Fibroblast of lung (primary cell): ENCODE data around the gene IL18RAP. TPM values are rescaled to one million over a fixed set of nuclear protein-coding genes. Genes with fewer than 3 reads are reported as not detected.

ENCODE experiments used
- DNase-seq, 2 donors: peaks; one replicate each; pipeline versions ENCODE4 v3.0.0 to v3.0.0-alpha.2; 2010; ENCODE audit warnings: low read depth in 2 of 2
- H2AFZ ChIP-seq: 2 replicates; pipeline ENCODE4 v1.5.1; 2012; ENCODE audit warnings: low read length, control low read depth, inconsistent platforms
- H3K27ac ChIP-seq: 2 replicates; pipeline ENCODE4 v1.5.1; 2011; ENCODE audit warnings: low read length, control low read depth; ENCODE audit not compliant: insufficient read depth
- H3K27me3 ChIP-seq: 2 replicates; pipeline ENCODE4 v1.5.1; 2011; ENCODE audit warnings: mild to moderate bottlenecking, low read length; ENCODE audit not compliant: control insufficient read depth, insufficient read depth
- H3K36me3 ChIP-seq: 2 replicates; pipeline ENCODE4 v1.5.1; 2011; ENCODE audit warnings: low read length; ENCODE audit not compliant: control insufficient read depth, insufficient read depth
- H3K4me1 ChIP-seq: 2 replicates; pipeline ENCODE4 v1.5.1; 2011; ENCODE audit warnings: low read length; ENCODE audit not compliant: control insufficient read depth, insufficient read depth; ENCODE audit errors: extremely low read depth
- H3K4me2 ChIP-seq: 2 replicates; pipeline ENCODE4 v1.5.1; 2011; ENCODE audit warnings: low read length, control low read depth; ENCODE audit not compliant: insufficient read depth; ENCODE audit errors: extremely low read depth
- H3K4me3 ChIP-seq, 4 experiments: fragments of 200-600 bp in 1 of 4; sonication (generic) in 1 of 4; replicated peaks in 1 of 4; 2 replicates each; pipeline ENCODE4 v1.5.1; 2011 to 2016; ENCODE audit warnings: low read length in 4 of 4, low read depth in 3 of 4, mild to moderate bottlenecking in 3 of 4, control low read depth in 2 of 4, inconsistent platforms in 1 of 4, mixed read lengths in 1 of 4; ENCODE audit not compliant: insufficient read depth in 1 of 4; ENCODE audit errors: control extremely low read depth in 1 of 4
- H3K79me2 ChIP-seq: 2 replicates; pipeline ENCODE4 v1.5.1; 2012; ENCODE audit warnings: mild to moderate bottlenecking, low read length, inconsistent platforms; ENCODE audit not compliant: control insufficient read depth, insufficient read depth
- H3K9ac ChIP-seq: 2 replicates; pipeline ENCODE4 v1.5.1; 2011; ENCODE audit warnings: mild to moderate bottlenecking, low read length, control low read depth; ENCODE audit not compliant: insufficient read depth
- H3K9me3 ChIP-seq: 2 replicates; pipeline ENCODE4 v1.5.1; 2012; ENCODE audit warnings: low read depth, low read length; ENCODE audit not compliant: control insufficient read depth, insufficient read depth
- H4K20me1 ChIP-seq: 2 replicates; pipeline ENCODE4 v1.5.1; 2011; ENCODE audit warnings: low read length; ENCODE audit not compliant: control insufficient read depth, insufficient read depth; ENCODE audit errors: extremely low read depth
- CTCF ChIP-seq, 2 donors: IDR thresholded peaks in 1 of 2; conservative IDR thresholded peaks in 1 of 2; 1 replicate in 1 of 2; 2 replicates in 1 of 2; pipeline ENCODE4 v1.5.1; 2011 to 2012; ENCODE audit warnings: low read length in 2 of 2, control low read depth in 1 of 2, inconsistent platforms in 1 of 2, low read depth in 1 of 2, mild to moderate bottlenecking in 1 of 2
- EZH2 ChIP-seq: IDR thresholded peaks from 2 replicates; pipeline ENCODE4 v1.5.1; 2012; ENCODE audit warnings: low read length, control low read depth, mild to moderate bottlenecking; ENCODE audit errors: missing control alignments
- polyA plus RNA-seq, 2 donors: library from polyadenylated mRNA; depleted of rRNA in 1 of 2; stranded (reverse) in 1 of 2; unstranded in 1 of 2; fragments of >200 nt; gene quantifications; 2 replicates each; pipeline ENCODE4 v1.2.1, GENCODE V29; 2011 to 2012; ENCODE audit warnings: missing spikeins in 1 of 2
- total RNA-seq: library from RNA; depleted of rRNA; stranded (reverse); fragments of >200 nt; gene quantifications from 2 replicates; pipeline ENCODE4 v1.2.1, GENCODE V29; 2014

Gene IL18RAP
- total and polyA plus RNA-seq, 2 donors (not counting 1 experiment from before 2014, with no cell fraction given) = not detected

GRCh38 chr2:102392942-102393341 lies 30.0 kb upstream of the IL18RAP start:
- no peaks in the 10 kb centered on the region for H3K79me2 ChIP-seq
- no peak overlapping the region for H2AFZ ChIP-seq
- no peak overlapping the region for H3K4me3 ChIP-seq
- peak in 1 of 2 donors; percentile 12 for DNase-seq
- no peak overlapping the region for H3K9ac ChIP-seq
- TF ChIP-seq EZH2 (no peak), CTCF (conservative IDR thresholded peaks at IDR 0.05 in 1 of 2, IDR thresholded peaks at IDR 0.05 in 1 of 2; ENCODE audit: low read depth in 1 of 2, low read length in 2 of 2) (no peak)
- H4K20me1 ChIP-seq = no peaks in the 10 kb centered on the region
- H3K4me1 ChIP-seq = no peaks in the 10 kb centered on the region
- no peak overlapping the region for H3K4me2 ChIP-seq
- H3K27me3 ChIP-seq = no peaks in the 10 kb centered on the region
- no peaks in the 10 kb centered on the region for H3K36me3 ChIP-seq
- no peaks in the 10 kb centered on the region for H3K9me3 ChIP-seq
- H3K27ac ChIP-seq = no peak overlapping the region

GRCh38 chr2:102396012-102396411 lies 26.9 kb upstream of the IL18RAP start:
- TF ChIP-seq CTCF (conservative IDR thresholded peaks at IDR 0.05 in 1 of 2, IDR thresholded peaks at IDR 0.05 in 1 of 2; ENCODE audit: low read depth in 1 of 2, low read length in 2 of 2) = no peak
- TF ChIP-seq EZH2 = no peak

GRCh38 chr2:102397209-102397608 lies 25.8 kb upstream of the IL18RAP start:
- Histone ChIP-seq H3K4me3 (no peak overlapping the region), H2AFZ (no peak overlapping the region), H3K9me3 (no peaks in the 10 kb centered on the region), H3K36me3 (no peaks in the 10 kb centered on the region), H3K27me3 (no peaks in the 10 kb centered on the region), H3K79me2 (no peaks in the 10 kb centered on the region), H3K27ac (no peak overlapping the region), H4K20me1 (no peaks in the 10 kb centered on the region), H3K9ac (no peak overlapping the region), H3K4me2 (no peak overlapping the region), H3K4me1 (no peaks in the 10 kb centered on the region)
- no peak for DNase-seq
- TF ChIP-seq EZH2 (no peak), CTCF (conservative IDR thresholded peaks at IDR 0.05 in 1 of 2, IDR thresholded peaks at IDR 0.05 in 1 of 2; ENCODE audit: low read depth in 1 of 2, low read length in 2 of 2) (no peak)

More at GRCh38 chr2:102396012-102396411, 26.9 kb upstream of the IL18RAP start:
- H4K20me1 ChIP-seq = no peaks in the 10 kb centered on the region
- H3K36me3 ChIP-seq = no peaks in the 10 kb centered on the region
- H2AFZ ChIP-seq = no peak overlapping the region
- no peaks in the 10 kb centered on the region for H3K9me3 ChIP-seq
- H3K4me2 ChIP-seq = no peak overlapping the region
- no peaks in the 10 kb centered on the region for H3K79me2 ChIP-seq
- H3K4me3 ChIP-seq = no peak overlapping the region
- no peak overlapping the region for H3K27ac ChIP-seq
- H3K27me3 ChIP-seq = no peaks in the 10 kb centered on the region
- H3K9ac ChIP-seq = no peak overlapping the region
- H3K4me1 ChIP-seq = no peaks in the 10 kb centered on the region
- no peak for DNase-seq
